CD14-positive monocyte (primary cell): ENCODE data around the gene ORMDL2. TPM values are rescaled to one million over a fixed set of nuclear protein-coding genes. Genes with fewer than 3 reads are reported as not detected.
A peak's percentile ranks its signal among the peaks of the same experiment; 100 is the strongest.

ENCODE experiments used
- DNase-seq, 3 donors: peaks; one replicate each; pipeline ENCODE4 v3.0.0-alpha.2; 2011 to 2022
- H2AFZ ChIP-seq: 2 replicates; pipeline ENCODE4 v1.6.0; 2012; ENCODE audit warnings: mild to moderate bottlenecking, low read depth, low read length, inconsistent platforms; ENCODE audit not compliant: insufficient read depth, poor library complexity, severe bottlenecking
- H3K27ac ChIP-seq, 2 donors: 1 replicate in 1 of 2; 2 replicates in 1 of 2; pipeline ENCODE4 v1.5.1; 2012 to 2013; ENCODE audit warnings: low read length in 2 of 2, control low read depth in 1 of 2, inconsistent platforms in 1 of 2, low read depth in 1 of 2, mild to moderate bottlenecking in 1 of 2
- H3K27me3 ChIP-seq, 2 donors: one replicate each; pipeline versions ENCODE4 v1.6.0 to v1.6.1; 2011 to 2013; ENCODE audit warnings: low read length in 2 of 2; ENCODE audit not compliant: control insufficient read depth in 2 of 2, insufficient read depth in 2 of 2
- H3K36me3 ChIP-seq, 2 donors: replicated peaks in 1 of 2; 1 replicate in 1 of 2; 2 replicates in 1 of 2; pipeline versions ENCODE4 v1.5.1 to v1.6.1; 2012 to 2013; ENCODE audit warnings: low read length in 2 of 2, control low read depth in 1 of 2, inconsistent platforms in 1 of 2, mild to moderate bottlenecking in 1 of 2; ENCODE audit not compliant: insufficient read depth in 2 of 2, control insufficient read depth in 1 of 2
- H3K4me1 ChIP-seq, 2 donors: 1 replicate in 1 of 2; 2 replicates in 1 of 2; pipeline versions ENCODE4 v1.5.1 to v1.6.1; 2012 to 2013; ENCODE audit warnings: low read length in 2 of 2, control low read depth in 1 of 2, inconsistent platforms in 1 of 2, mild to moderate bottlenecking in 1 of 2, moderate library complexity in 1 of 2; ENCODE audit not compliant: insufficient read depth in 2 of 2, control insufficient read depth in 1 of 2
- H3K4me2 ChIP-seq: replicated peaks from 2 replicates; pipeline ENCODE3; 2012; ENCODE audit warnings: low read length, moderate library complexity, mild to moderate bottlenecking; ENCODE audit not compliant: poor library complexity, severe bottlenecking; ENCODE audit errors: extremely low read depth
- H3K4me3 ChIP-seq, 3 experiments: fragments of 200-600 bp in 1 of 3; sonication (generic) in 1 of 3; replicated peaks in 1 of 3; 1 replicate in 2 of 3; 2 replicates in 1 of 3; pipeline ENCODE4 v1.5.1; 2011 to 2013; ENCODE audit warnings: low read length in 3 of 3, mild to moderate bottlenecking in 3 of 3, control low read depth in 2 of 3, low read depth in 2 of 3, inconsistent platforms in 1 of 3, moderate library complexity in 1 of 3
- H3K79me2 ChIP-seq: 2 replicates; pipeline ENCODE4 v1.6.0; 2012; ENCODE audit warnings: mild to moderate bottlenecking, control low read depth, inconsistent platforms, low read length, moderate library complexity; ENCODE audit not compliant: insufficient read depth
- H3K9ac ChIP-seq: 2 replicates; pipeline ENCODE4 v1.6.0; 2017; ENCODE audit warnings: low read length, mild to moderate bottlenecking; ENCODE audit not compliant: insufficient read depth, poor library complexity, severe bottlenecking
- H3K9me3 ChIP-seq, 2 donors: replicated peaks in 1 of 2; 1 replicate in 1 of 2; 2 replicates in 1 of 2; pipeline versions ENCODE4 v1.5.1 to v1.6.1; 2012 to 2013; ENCODE audit warnings: low read length in 2 of 2, control low read depth in 1 of 2; ENCODE audit not compliant: control insufficient read depth in 1 of 2, insufficient read depth in 1 of 2
- H4K20me1 ChIP-seq: 2 replicates; pipeline ENCODE4 v1.6.0; 2012; ENCODE audit warnings: mild to moderate bottlenecking, low read length, control low read depth, moderate library complexity; ENCODE audit not compliant: insufficient read depth
- H3K27ac Mint-ChIP-seq, 7 donors: one replicate each; pipeline ENCODE4 v1.8.0; 2020; ENCODE audit warnings: mild to moderate bottlenecking in 7 of 7, mixed read lengths in 7 of 7, moderate library complexity in 6 of 7, inconsistent platforms in 2 of 7
- H3K27me3 Mint-ChIP-seq, 3 donors: one replicate each; pipeline ENCODE4 v1.8.0; 2021 to 2022; ENCODE audit warnings: low read depth in 3 of 3, mild to moderate bottlenecking in 3 of 3, mixed read lengths in 3 of 3, moderate library complexity in 3 of 3, inconsistent platforms in 1 of 3
- H3K36me3 Mint-ChIP-seq, 2 donors: one replicate each; pipeline ENCODE4 v1.8.0; 2020; ENCODE audit warnings: mixed read lengths in 2 of 2, inconsistent platforms in 1 of 2, mild to moderate bottlenecking in 1 of 2
- H3K4me1 Mint-ChIP-seq: one replicate; pipeline ENCODE4 v1.8.0; 2020; ENCODE audit warnings: mild to moderate bottlenecking, mixed read lengths
- H3K4me3 Mint-ChIP-seq, 2 donors: one replicate each; pipeline ENCODE4 v1.8.0; 2020; ENCODE audit warnings: mild to moderate bottlenecking in 2 of 2, mixed read lengths in 2 of 2, moderate library complexity in 1 of 2
- H3K9me3 Mint-ChIP-seq, 7 donors: one replicate each; pipeline ENCODE4 v1.8.0; 2020 to 2022; ENCODE audit warnings: mixed read lengths in 7 of 7, mild to moderate bottlenecking in 6 of 7, moderate library complexity in 6 of 7, inconsistent platforms in 2 of 7
- CTCF ChIP-seq: fragments of 200-600 bp; IDR thresholded peaks from one replicate; pipeline ENCODE4 v1.8.0; 2022; ENCODE audit warnings: antibody characterized with exemption, mild to moderate bottlenecking
- WGBS: methylation state at CpG from one replicate; pipeline ENCODE4 v1.1.5; 2013; ENCODE audit warnings: missing lambda C conversion rate; ENCODE audit not compliant: insufficient coverage; 5-methylcytosine and 5-hydroxymethylcytosine counted together
- intact Hi-C, 2 donors: fragments of 100-400 bp; cut with micrococcal nuclease; formaldehyde crosslinking; loops; one replicate each; pipeline versions ENCODE4 v1.15.0 to v1.15.1; 2023
- polyA minus RNA-seq: library from RNA; depleted of rRNA, polyadenylated mRNA; stranded (reverse); fragments of >200 nt; gene quantifications from 2 replicates; pipeline ENCODE4 v1.2.3, GENCODE V29; 2012
- polyA plus RNA-seq, 3 donors: library from polyadenylated mRNA; depleted of rRNA in 1 of 3; unstranded in 2 of 3; stranded (reverse) in 1 of 3; fragments of 300-500 nt in 2 of 3; fragments of >200 nt in 1 of 3; fragmentation: Illumina TruSeq in 2 of 3; gene quantifications; 1 replicate in 2 of 3; 2 replicates in 1 of 3; pipeline ENCODE4 v1.2.3, GENCODE V29; 2012 to 2021
- total RNA-seq, 12 experiments: library from RNA in 1 of 12; stranded (reverse) in 1 of 12; fragments of 120-200 nt in 1 of 12; gene quantifications; one replicate each; pipeline ENCODE4 v1.2.4 and lab custom pipeline; 2013 to 2026; ENCODE audit warnings: mixed read lengths in 6 of 12, inconsistent platforms in 1 of 12

ORMDL2 gene
- total RNA-seq (2013), result 47.4 TPM
- polyA plus RNA-seq, result 100 to 1,000 TPM in 2 of 3 donors, 10 to 100 TPM in 1; 15.5 to 140 (median 137) TPM
- polyA minus RNA-seq, result 9.8 and 32.2 TPM in 2 replicates
- 7.9 to 20.7 (median 12.4) reads per million in 11 experiments for total RNA-seq (lab: John Stamatoyannopoulos, UW)

- Mint-ChIP-seq H3K36me3 (peaks cover 45 to 55% of the 10 kb centered on the region in 2 donors), H3K4me1 (peaks cover 23% of the 10 kb centered on the region), H3K27ac (no peak within 1 kb of the TSS), H3K4me3 (no peak within 1 kb of the TSS), H3K27me3 (no peaks in the 10 kb centered on the region), H3K9me3 (no peaks in the 10 kb centered on the region)
- Histone ChIP-seq H4K20me1 (peaks cover 33% of the 10 kb centered on the region), H3K9ac (peak within 1 kb of the TSS; percentile 86), H3K36me3 (peaks cover 34 to 64% of the 10 kb centered on the region in 2 donors), H3K4me3 (peak within 1 kb of the TSS; percentile 78 to 100 (median 99)), H3K27me3 (no peaks in the 10 kb centered on the region), H3K9me3 (no peaks in the 10 kb centered on the region), H3K4me2 (peak within 1 kb of the TSS; percentile 100), H3K79me2 (peaks cover 77% of the 10 kb centered on the region), H2AFZ (peak within 1 kb of the TSS; percentile 95), H3K4me1 (peaks cover 19 to 32% of the 10 kb centered on the region in 2 donors), H3K27ac (peak within 1 kb of the TSS; percentile 53 to 97)
- 0% methylated on average over 20 of the region's 38 CpGs for WGBS
- DNase-seq, result peak; percentile 99 to 100 (median 100)
- TF ChIP-seq CTCF, result no peak
- intact Hi-C loops, result loop anchor here in 1 of 2 donors (1.0 to 5.0 kb wide), 3 partner anchors 12 to 225 kb away; partner anchors contain the start of genes DNAJC14, PYM1 and RPS26
Observed at GRCh38 chr12:55817345-55818139, at the start of gene ORMDL2, which contains the start of gene SARNP. Gene ORMDL2 (plus strand): TSS chr12:55818041. CDS start chr12:55819000, 959 bp downstream. Gene SARNP (minus strand): TSS chr12:55817724. CDS start chr12:55817701, 23 bp downstream.

- no peak for DNase-seq
- Mint-ChIP-seq H3K27me3 (no peaks in the 10 kb centered on the region), H3K4me1 (no peaks in the 10 kb centered on the region), H3K36me3 (peaks cover 55 to 84% of the 10 kb centered on the region in 2 donors), H3K9me3 (no peaks in the 10 kb centered on the region), H3K27ac (no peak overlapping the region), H3K4me3 (no peak overlapping the region)
- H3K9me3 ChIP-seq, result no peaks in the 10 kb centered on the region
- H3K27me3 ChIP-seq, result no peaks in the 10 kb centered on the region
- TF ChIP-seq CTCF, result no peak
- no peak overlapping the region for H3K27ac ChIP-seq
- H3K4me2 ChIP-seq, result no peak overlapping the region
- no peaks in the 10 kb centered on the region for H3K79me2 ChIP-seq
- H3K9ac ChIP-seq, result no peak overlapping the region
- peaks cover 40 to 84% of the 10 kb centered on the region in 2 donors for H3K36me3 ChIP-seq
- H3K4me1 ChIP-seq, result no peaks in the 10 kb centered on the region
- no peak overlapping the region for H2AFZ ChIP-seq
- peaks cover 23% of the 10 kb centered on the region for H4K20me1 ChIP-seq
- no peak overlapping the region for H3K4me3 ChIP-seq
- 90% methylated on average over 6 of the region's 6 CpGs for WGBS
- intact Hi-C loops, result no loop called here
Observed at GRCh38 chr12:55771736-55772135, 46.1 kb upstream of the ORMDL2 start.
